SU-DHL-6 (cell line): Measurements from ENCODE around the gene PODNL1.

Experiments used
- CTCF ChIP-seq: fragments of 200-600 bp; sonication (generic); IDR thresholded peaks from one replicate; pipeline ENCODE4 v1.5.1; 2017; ENCODE audit warnings: antibody characterized with exemption, mild to moderate bottlenecking, low read length, moderate library complexity; ENCODE audit not compliant: insufficient read depth, poor library complexity, severe bottlenecking
- EZH2phosphoT487 ChIP-seq: fragments of 200-600 bp; sonication (generic), shearing (Covaris generic); conservative IDR thresholded peaks from 2 replicates; pipeline ENCODE4 v1.6.1; 2018; ENCODE audit warnings: mild to moderate bottlenecking, antibody characterized with exemption, low read length, moderate library complexity, mixed read lengths

- TF ChIP-seq CTCF (no peak), EZH2phosphoT487 (no peak)
Measured at GRCh38 chr19:13980340-13980739, 42.1 kb upstream of the PODNL1 start.
